Astrocyte of the cerebellum (primary cell): ENCODE measurements around the gene HMX2.
"Not testable (repeated sequence)": the region's sequence is repeated elsewhere in the genome, so short reads cannot be mapped to it uniquely, and the experiment has no call there.

Source experiments
- DNase-seq: peaks from one replicate; pipeline ENCODE4 v3.0.0-alpha.2; 2011; ENCODE audit warnings: low read depth
- H3K4me3 ChIP-seq: 2 replicates; pipeline ENCODE4 v1.5.1; 2011; ENCODE audit warnings: mild to moderate bottlenecking, low read depth, low read length, moderate library complexity
- CTCF ChIP-seq: IDR thresholded peaks from 2 replicates; pipeline ENCODE4 v1.5.1; 2012; ENCODE audit warnings: low read length, low read depth, moderate library complexity, mild to moderate bottlenecking; ENCODE audit errors: missing control alignments
- in situ Hi-C: cut with HindIII; loops from 2 replicates; pipeline ENCODE4 v1.10.0; 2017; ENCODE audit warnings: low sequenced_read_pairs

HMX2 gene

DNA sequence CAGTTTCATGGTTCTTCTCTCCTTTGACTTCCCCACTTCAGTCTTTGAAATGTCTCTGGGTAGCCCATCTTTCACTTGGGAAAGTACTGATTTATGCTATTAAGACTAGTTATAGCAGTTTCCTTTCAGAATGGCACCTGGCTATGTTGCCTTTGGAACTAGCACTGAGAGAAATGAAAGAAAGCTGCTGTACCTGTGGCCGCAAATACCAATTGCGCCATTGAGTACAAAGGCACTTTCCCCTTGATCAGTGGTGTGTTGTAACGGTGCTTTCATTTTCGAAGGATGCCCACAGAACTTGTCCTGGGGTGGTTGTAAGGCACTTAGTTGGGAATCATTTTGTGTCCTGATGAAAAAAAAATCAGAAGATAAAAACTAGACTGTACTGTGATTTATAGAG is 23.0 kb downstream of the HMX2 start:
- no peak for TF ChIP-seq CTCF
- in situ Hi-C loops: no loop called here
- DNase-seq: no peak
- no peak overlapping the region for H3K4me3 ChIP-seq

DNA sequence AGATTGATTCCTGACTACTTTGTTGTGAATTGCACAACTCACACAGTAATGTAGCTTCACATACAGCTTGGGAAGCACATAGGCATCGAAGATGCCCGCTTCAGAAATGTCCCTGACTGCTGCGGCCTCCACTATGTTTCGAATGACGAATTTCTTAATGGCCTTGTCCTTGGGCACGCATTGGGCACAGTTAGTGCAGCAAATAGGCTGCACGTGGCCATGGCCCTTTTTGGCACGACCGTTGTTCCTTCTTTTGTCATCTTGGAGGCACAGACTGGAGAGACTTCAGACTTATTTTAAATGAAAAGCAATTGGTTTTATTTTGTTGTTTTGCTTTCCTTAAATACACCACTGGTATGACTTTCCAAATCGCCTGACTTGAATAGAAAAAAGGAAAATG is 23.7 kb downstream of the HMX2 start:
- in situ Hi-C loops, DNase-seq, H3K4me3 ChIP-seq: not testable (repeated sequence)

- no peak for DNase-seq
- H3K4me3 ChIP-seq: no peak overlapping the region
- in situ Hi-C loops: no loop called here
- no peak for TF ChIP-seq CTCF
Observed at GRCh38 chr10:123175389-123176387, 27.8 kb downstream of the HMX2 start.

GRCh38 chr10:123178390-123178789 is 30.5 kb downstream of the HMX2 start:
- DNase-seq, in situ Hi-C loops, H3K4me3 ChIP-seq: not testable (repeated sequence)

GRCh38 chr10:123180101-123181090 is 32.5 kb downstream of the HMX2 start:
- no peak for DNase-seq
- in situ Hi-C loops: no loop called here
- TF ChIP-seq CTCF: no peak
- no peak overlapping the region for H3K4me3 ChIP-seq

- in situ Hi-C loops: no loop called here
- TF ChIP-seq CTCF: no peak
- H3K4me3 ChIP-seq: no peak overlapping the region
- no peak for DNase-seq
Observed at GRCh38 chr10:123183724-123184123, 35.8 kb downstream of the HMX2 start.

DNA sequence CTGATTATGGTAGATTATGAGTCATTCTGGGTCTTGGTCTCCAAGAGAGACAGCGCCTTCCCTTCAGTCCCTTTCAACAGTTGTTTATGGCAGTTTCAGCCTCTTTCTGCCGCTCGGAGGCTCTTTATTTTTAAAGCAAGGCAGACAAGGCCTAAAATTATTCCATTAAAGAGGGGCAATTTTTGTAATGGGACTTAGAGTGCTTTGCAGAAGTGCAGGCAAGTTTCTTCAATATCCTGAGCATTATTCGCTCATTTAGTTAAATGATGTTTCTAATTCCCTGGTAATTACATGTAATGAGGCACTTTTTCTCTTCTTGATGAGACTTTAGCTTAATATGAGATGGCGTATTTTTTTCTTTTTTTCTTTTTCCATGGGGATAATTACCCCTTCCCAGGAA is 39.8 kb downstream of the HMX2 start:
- no peak for DNase-seq
- in situ Hi-C loops: no loop called here
- no peak overlapping the region for H3K4me3 ChIP-seq
- TF ChIP-seq CTCF: no peak
